Measurements from ENCODE around the gene HOXA3.
A peak's percentile ranks its signal among the peaks of the same experiment; 100 is the strongest.

HOXA3 gene

DNA sequence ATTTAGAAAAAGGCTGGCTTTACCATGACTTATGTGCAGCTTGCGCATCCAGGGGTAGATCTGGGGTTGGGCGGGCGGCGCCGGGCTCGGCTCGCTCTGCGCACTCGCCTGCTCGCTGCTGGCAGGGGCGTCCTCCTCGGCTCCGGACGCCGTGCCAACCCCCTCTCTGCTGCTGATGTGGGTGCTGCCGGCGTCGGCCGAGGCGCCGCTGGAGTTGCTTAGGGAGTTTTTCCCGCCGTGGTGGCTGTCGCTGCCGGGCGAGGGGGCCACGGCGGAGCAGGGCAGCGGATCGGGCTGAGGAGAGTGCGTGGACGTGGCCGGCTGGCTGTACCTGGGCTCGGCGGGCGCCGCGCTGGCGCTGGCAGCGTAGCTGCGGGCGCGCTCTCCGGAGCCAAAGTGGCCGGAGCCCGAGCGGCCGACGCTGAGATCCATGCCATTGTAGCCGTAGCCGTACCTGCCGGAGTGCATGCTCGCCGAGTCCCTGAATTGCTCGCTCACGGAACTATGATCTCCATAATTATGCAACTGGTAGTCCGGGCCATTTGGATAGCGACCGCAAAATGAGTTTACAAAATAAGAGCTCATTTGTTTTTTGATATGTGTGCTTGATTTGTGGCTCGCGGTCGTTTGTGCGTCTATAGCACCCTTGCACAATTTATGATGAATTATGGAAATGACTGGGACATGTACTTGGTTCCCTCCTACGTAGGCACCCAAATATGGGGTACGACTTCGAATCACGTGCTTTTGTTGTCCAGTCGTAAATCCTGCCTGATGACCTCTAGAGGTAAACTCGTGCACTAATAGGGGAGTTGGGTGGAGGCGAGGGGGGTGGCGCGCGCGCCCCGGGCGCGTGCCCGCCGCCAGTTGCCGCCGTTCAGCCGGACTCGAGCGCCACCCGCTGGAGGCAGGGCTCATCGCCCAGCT is 9.1 kb downstream of the HOXA3 start, which contains the start of gene HOXA5:
TSS of gene HOXA5 (minus strand) at position 659 of the 927 bp plus-strand sequence. CDS start at position 585, 74 bp downstream.
- no peak for DNase-seq (ENCODE audit: low spot score)

DNA sequence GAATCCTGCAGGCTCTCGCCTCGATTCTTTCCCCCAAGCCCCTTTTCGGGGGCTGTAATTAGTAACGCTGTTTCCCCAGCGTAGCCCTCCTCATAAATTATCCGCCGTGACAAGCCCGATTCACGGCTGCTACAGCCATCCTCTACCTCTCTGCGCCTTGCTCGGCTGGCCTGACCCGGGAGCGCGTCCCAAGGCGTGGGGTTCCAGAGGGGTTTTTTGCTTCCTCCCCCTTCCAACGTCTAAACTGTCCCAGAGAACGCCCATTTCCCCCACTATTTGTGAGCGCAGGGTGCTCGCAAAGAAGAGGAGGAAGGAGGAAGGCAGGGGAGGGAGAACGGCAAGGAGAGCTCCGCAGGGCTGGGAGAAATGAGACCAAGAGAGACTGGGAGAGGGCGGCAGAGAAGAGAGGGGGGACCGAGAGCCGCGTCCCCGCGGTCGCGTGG is 9.8 kb downstream of the HOXA3 start:
- no peak for DNase-seq (ENCODE audit: low spot score)

DNA sequence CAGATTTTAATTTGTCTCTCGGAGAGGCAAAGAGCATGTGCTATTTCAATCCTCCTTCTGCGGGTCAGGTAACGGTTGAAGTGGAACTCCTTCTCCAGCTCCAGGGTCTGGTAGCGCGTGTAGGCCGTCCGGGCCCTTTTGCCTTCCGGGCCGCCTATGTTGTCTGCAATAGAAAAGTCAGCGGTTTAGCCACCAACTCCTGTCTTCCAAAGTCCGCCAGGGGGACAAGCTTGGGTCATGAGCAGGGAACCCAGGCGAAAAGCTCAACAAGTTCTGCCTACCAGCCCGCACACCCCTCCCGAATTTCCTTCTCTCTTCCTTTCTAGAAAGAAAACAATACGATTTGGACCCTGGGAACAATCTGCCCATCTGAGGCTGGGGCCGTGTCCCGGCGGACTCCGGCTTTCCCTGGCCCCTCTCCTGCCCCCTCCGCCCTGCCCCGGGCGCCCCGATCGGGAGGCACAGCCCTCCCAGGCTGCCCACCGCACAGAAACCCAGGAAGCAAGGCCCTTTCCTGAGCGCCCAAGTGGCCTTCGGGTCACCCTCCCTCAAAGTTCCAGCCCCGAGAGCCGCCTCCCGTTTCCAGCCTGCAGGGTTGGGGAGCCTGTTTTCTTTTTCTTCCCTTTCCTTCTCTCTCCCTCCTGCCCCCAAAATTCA is 10.3 kb downstream of the HOXA3 start:
- DNase-seq (ENCODE audit: low spot score), result no peak

DNA sequence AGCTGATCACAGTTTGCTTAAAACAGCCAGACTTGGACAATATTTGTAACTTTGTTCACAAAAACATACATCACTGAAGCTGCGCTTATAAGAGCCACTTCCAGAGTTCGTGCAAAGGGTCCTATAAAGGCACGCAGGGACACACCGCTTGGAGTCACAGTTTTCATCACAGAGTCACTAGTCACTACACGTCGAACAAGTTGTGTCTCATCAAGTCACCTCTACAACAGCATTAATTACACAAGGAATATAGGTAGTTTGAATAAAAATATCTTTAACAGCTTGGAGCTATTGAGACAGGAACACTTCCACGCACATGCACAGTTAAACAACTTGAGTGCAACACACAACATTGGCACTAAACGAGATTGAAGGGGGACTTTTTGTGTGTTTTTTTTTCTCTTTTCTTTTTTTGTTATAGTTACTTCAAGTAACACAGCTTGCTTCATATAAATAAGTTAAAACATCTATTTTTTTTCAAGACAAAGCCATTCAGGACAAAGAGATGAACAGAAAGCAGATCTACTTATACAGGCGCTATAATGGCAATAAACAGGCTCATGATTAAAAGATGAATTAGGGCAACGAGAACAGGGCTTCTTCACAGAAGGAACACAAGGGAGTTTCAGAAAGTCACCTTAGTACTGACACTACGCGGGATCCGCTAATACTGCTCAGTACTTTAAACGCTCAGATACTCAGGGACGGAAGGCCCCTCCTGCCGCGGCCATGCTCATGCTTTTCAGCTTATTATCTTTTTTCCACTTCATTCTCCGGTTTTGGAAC is 11.1 kb downstream of the HOXA3 start:
- DNase-seq (ENCODE audit: low spot score), result no peak

DNA sequence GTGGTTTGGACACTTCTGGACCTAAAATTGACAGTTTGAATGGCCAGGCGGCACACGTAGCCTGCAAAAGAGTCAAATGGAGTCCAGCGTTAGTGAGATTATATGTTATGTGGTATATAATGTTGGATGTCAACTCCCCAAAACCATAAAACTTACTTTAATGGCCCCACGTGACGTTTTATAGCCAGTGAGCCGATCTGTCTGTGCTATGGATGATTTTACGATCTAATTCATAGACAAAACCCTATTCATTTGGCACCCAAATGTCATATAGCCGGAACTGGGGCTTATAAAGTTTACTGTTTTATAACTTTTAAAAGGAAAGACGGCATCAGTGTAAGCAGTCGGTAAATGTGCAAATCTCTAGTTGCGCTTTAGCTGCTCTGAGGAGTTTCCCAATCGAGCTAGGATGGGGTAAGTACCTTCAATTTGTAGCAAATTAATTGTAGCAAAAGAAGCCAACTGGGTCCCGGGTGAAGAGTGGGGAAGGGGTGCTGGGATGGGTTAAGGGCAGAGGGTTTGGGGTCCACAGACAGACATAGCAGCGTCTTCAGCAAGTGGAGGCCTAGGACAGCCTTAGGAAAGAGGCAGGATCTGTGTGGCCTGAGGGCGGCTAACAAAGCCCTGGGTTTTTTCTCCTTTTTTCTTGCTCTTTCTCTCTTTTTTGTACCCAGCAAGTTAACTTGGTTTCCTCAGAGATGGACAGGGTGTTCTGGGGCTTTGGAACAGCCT is 12.1 kb downstream of the HOXA3 start:
- no peak for DNase-seq (ENCODE audit: low spot score)

DNA sequence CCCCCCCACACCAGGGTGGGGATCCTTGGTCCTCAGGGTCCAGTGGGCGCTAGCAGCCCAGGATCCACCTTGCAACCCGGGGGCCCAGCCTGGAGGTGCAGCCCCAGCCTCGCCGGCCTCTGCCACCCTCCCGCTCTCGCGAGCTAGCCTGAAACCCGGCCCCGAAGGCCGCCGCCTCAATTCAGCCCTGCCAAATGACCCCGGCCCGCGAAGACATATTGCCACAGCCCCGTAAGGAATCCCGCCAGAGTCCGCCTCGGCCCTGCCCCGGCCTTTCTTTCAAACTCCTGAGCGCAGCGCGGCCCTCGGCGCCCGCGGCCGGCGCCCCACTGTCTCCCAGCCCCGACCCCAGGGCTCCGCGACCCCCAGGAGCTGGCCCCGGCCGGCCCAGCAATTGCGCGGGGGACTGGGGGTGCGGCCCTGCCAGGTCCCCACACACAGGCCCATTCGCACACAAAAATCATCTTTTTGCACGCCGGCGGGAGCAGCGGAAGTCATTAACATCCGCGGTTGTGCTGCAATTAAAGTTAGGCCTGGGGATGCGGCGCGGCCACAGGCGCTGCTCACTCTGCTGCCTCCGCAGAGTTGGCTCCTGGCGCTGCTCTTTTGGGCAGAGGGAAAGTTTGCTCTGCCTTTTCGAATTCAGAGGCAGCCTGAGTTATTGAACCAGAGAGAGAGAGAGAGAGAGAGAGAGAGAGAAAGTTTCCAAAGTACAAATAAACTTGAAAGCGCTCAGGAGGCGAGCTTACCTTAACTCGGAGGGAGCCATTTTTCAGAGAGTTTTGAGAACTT is 12.9 kb downstream of the HOXA3 start:
- DNase-seq (ENCODE audit: low spot score), result no peak

DNA sequence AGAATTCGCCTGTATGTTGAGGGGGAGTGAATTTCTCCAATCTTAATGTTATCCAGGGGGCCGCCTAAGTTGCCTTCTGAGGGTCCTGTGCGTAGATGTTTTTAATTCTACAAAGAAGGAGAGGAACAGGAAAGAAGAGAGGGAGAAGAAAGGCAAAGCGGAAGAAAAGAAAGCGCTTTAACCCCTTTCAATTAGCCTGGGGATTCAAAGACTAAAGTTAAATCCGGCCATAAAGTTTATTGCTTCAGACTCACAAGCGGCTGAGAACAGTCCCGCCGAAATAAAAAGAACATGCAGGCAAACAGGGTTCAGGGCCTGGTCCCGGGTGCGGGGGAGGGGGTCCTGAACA is 13.4 kb downstream of the HOXA3 start:
- DNase-seq (ENCODE audit: low spot score), result no peak

DNA sequence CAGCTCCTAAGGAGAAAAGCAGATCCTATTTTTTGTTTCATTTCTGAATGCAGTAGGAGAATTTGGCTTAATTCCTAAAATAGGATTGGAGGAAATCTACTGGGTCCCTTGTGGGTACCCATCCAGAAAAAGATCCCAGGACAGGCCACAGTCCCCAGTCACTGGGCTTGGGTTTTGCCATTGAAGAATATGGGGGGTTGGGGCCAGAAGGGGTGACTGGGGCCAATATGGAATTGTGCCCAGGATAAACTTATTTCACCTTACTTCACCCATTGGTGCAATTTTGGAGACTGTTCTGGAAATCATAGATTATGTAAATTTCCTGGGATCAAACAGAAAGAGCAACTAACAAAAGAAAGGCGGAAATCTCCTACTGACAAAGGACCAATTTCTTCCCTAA is 13.9 kb downstream of the HOXA3 start:
- no peak for DNase-seq (ENCODE audit: low spot score)

DNA sequence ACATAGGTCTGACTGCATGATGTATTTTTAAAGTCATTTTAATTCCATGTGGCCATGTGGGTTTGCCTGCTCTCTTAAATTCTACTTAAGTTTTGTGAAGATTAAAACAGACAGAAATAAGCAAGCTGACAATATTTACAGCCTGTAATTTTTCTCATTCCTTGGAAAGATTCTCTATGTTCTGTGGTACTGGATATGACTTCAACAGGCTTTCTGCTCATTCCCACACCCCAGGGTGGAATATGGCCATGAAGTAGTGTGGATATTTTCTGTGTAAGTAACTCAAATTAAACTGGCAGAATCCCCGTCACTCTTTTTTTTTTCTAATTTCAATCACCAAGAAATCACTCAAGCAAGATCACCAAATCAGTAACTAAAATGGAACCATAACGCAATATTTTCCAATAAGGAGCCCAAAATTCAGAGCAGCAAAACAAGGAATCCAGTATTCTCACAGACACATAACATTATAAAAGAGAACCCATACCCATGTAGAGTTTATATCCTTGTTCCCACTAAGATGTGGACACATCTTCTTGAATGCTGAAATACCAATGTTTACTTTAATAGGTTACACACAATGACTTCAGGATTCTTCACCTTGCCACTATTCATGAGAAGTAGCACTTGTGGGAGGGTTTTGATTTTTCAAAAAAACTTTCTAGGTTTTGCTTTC is 14.6 kb downstream of the HOXA3 start:
- DNase-seq (ENCODE audit: low spot score), result no peak

DNA sequence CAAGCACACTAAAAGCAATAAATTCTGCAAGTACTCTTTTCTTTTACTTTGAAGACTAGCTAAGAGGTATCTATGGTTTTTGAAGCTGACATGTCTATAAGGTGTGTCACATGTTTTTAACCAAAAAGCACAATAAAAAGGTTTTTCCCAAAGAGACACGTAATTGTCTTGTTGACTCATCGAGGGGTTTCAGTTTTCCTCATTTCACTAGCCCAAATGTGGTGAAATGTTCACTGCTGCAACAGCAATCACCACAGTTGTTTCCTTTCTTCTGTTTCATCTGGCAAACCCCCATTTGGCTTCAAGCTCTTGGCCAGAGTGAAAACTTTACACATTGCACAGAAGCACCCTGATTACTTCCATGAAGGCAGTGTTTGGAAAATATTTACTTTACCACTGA is 18.0 kb downstream of the HOXA3 start:
- no peak for DNase-seq (ENCODE audit: low spot score)

DNA sequence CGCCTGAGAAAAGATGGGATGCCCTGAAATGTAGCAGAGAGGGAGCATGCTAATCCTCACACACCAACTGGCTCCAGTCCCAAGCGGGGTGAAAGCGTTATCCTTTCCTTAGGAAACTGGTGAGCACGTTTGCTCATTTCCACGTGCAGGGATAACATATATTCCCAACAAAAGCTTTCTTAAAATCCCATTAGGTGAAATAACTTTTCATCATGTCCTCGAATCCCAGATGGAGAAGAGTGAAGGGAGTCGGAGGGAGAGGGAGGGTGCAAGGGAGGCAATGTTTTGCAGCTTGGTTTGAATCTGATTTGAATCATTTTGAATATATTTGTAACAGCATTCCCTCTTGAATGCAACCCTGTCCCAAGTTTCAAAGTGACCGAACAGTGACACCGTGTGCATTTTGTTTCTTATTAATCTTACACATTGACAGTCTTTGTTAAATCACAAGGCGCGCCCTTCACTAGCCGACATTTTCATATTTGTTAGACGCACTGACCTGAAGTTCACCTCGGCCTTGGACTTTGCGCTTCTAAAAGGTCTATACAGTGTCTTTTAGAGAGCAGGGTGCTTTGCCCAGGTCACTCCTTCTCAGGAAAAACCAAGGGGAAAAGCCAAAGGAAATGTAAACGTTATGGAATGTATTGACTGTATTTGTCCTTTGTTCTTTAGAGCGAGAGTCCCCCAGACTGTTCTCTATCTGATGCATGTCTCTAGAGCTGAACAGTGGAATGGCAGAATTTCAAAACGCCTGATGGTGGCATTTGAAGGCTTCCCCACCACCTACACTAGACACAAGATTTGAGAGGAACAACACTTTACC is 18.8 kb downstream of the HOXA3 start:
- no peak for DNase-seq (ENCODE audit: low spot score)

DNA sequence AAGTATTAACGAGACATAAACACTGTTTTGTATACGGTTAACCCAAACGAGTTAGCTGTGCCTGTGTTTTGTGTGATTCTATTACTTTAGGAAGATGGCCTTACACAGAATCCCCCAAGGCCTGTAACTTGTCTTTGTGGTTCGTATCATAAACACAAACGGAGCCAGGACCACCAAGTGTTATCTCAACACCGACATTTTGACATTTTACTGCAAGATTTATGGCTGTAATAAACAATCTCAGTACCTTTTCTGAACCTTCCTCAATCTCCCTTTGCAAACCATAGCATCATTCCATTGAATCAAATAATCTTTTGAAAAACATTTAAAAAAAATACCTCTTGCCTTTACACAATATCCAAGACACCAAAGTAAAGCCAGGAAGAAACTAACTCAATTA is 19.4 kb downstream of the HOXA3 start:
- DNase-seq (ENCODE audit: low spot score), result no peak

DNA sequence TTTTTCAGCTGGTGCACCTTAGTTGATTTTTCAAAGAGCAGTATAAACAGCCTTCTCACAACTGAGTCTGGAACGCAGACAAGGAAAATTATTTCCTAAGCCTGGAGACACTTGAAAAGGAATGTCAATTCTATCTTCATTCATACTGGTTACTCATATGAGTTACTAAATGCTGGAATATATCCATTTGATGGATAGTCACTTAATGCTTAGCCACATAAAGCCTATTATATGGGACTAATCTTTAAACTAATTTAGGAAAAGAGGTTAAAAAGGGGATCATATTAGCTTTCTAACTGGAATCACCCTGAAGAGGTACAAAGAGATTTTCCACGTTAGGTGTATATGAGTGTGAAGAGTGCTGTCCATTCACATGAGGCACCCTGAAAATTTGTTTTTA is 20.2 kb downstream of the HOXA3 start:
- no peak for DNase-seq (ENCODE audit: low spot score)

DNA sequence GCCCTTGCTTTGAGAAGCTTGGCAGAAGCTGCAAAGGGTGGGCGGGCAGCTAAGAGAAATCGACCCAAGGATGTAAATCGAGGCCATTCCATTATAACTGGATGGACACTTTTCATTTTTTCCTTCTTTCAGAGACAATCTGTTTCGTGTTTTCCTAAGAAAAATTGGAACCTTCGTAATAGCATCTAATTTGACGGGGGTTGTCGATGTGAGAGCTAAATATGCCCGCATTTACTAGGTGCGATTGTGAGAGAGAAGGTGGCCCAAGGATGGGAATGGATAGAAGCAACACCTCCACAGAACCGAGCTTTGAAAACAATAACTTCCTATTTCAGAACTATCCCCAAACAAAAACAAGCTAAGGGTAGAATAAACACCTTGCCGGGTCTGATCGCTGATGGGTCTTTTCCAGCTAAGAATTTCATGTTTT is 21.0 kb downstream of the HOXA3 start:
- DNase-seq (ENCODE audit: low spot score), result no peak

DNA sequence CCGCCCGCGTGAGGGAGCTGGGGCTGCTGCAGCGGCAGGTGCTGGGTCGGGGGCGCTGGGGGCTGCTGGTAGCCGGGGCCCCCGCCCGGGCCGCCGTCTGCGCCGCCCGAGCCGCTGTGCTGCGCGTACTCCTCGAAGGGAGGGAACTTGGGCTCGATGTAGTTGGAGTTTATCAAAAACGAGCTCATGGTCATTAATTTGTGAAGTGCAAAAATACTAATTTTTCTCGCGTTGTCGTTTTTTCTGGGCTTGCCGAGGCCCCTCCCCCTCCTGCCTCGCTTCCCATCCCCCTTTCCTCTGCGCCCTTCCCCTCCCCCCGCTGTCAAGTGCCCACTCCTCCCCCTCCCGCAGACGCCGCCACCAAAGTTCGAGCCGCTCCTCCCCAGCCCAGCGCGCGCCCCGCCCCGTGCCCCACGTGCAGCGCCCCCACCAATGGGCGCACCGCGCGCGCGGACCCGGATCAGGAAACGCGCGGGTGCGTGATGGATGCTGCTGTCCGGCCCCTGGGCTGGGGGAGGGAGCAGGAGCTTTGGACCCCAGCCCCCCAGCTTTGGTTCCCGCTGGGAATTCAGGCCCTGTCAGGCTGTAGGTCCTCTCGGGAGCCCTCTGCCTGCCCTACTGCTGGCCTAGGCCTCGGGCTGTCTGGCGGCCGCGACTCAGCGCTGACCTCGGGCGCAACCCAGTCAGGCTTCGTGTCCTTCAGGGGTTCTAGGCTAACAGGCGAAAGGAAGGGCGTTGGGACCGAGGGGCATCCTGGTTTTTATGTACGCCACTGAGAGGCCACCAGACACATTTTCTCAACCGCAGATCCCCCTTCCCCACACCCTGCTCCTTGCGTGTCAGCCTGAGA is 21.6 kb downstream of the HOXA3 start, which contains the start of gene HOXA4:
TSS of gene HOXA4 (minus strand) at position 218 of the 850 bp plus-strand sequence. CDS start at position 194, 24 bp downstream.
- DNase-seq (ENCODE audit: low spot score), result peak; percentile 69

DNA sequence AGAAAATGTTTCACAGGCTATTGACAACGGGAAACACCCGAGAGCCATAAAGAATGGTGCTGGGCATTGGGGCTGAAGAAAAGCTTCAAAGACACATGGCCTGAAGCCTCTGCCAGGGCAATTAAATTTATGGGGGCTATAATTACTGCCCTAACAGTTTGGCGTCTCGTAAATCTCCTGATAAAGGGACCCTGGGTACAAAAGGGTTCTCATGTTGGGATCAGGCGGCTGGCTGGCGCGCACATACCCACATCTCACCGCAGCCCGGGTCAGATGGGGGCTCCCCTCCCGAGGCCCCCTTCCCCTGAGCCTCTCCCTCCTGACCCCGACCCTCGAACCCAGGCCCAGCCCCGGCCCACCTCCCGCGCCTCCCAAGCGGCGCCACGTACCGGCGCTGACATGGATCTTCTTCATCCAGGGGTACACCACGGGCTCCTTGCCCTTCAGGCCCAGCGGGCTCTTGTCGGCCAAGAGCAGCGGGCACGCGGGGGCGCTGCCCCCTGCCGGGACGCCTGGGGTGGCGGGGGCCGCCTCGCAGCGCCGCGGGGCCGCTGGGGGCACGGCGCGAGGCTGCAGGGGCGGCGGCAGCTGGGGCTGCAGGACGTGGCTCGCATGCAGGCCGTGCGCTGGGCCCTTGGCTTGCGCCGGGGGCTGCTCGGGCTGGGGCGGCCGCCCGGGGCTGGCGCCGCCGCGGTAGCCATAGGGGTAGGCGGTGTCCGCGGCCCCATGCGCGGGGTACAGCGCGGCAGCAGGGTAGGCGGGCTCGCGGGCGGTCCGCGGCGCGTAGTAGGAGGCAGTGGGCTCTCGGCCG is 22.4 kb downstream of the HOXA3 start:
- no peak for DNase-seq (ENCODE audit: low spot score)

All from CD4-positive, alpha-beta T cell treated with Interleukin-15 for 4 hours (primary cell).